Measurements from ENCODE around the gene EEF2K.
"Not testable (repeated sequence)": the region's sequence is repeated elsewhere in the genome, so short reads cannot be mapped to it uniquely, and the experiment has no call there.

EEF2K gene

GRCh38 chr16:22213801-22214200 lies 7.7 kb downstream of the EEF2K start:
- DNase-seq, result no peak

DNA sequence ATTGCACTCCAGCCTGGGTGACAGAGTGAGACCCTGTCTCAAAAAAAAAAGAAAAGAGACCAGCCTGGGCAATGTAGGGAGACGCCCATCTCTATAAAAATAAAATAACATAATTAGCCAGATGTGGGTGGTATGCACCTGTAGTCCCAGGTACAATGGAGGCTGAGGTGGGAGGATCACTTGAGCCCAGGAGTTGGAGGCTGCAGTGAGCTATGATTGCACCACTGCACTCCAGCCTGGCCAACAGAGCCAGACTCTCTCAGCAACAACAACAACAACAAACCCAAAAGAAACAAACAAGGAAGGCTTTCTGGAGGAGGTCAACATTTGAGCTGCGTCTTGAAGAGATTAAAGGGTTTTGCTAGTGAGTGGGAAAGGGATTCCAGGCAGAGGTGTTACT lies 8.3 kb downstream of the EEF2K start:
- DNase-seq, result no peak

DNA sequence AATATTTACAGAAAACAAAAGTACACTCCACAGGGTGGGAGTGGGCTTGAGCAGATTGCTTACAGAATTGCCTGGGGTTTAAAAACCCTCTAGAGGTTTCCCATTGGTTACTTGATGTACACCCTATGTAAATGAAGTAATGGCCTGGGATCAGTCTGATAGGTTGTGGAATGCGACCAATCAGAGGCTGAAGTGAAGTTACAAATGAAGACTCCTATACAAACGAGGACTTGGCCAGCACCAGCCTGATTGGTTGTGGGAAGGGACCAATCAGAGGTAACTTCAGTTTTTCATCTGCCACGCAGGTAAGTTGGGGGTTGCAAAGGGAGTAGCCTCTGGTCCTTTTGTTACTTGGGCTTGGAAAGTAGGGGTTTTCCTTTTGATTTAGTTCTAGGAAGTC lies 8.8 kb downstream of the EEF2K start:
- DNase-seq, result no peak

- no peak for DNase-seq
These were observed 10.2 kb downstream of the EEF2K start for GRCh38 chr16:22216191-22216831.

- DNase-seq, result not testable (repeated sequence)
These were observed 10.8 kb downstream of the EEF2K start for GRCh38 chr16:22216832-22217225.

DNA sequence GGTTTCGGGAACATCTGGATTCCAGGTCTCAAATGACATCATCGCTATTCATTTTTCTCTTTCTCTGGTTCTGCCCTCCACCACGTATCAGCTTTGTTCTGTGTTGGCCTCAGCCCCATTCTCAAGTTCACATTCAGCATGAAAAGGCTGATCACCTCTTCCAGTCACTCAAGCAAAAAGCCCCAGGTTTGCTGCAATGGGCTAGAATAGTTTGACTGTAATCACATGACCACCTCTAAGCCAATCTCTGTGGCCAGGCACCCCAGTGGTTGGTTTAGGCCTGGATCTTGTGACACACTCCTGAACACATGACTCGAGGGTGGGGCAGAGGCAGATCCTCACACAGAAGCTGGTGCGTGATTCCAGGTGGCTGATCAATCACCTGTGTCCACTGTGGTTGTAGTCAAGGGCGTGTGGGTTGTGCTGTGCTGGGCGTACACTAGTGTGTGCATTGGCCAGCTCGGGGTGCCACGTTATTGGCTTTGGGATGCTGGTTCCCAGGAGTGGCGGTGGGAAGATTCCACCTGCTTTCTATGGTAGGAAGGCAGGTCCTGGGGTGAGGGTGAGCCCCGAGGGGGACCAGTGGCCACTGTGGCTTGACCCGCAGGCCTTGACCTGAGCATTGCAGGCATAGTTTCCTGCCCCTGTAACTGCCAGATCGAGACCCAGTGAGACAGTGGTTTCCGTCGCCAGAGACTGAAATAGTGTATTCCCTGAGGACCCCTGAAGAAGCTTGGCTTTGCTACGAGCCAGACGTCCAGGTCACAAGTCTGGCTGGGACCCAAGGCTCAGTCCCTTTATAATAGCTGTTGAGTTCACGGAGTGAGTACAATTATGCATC lies 12.0 kb downstream of the EEF2K start:
- no peak for DNase-seq

DNA sequence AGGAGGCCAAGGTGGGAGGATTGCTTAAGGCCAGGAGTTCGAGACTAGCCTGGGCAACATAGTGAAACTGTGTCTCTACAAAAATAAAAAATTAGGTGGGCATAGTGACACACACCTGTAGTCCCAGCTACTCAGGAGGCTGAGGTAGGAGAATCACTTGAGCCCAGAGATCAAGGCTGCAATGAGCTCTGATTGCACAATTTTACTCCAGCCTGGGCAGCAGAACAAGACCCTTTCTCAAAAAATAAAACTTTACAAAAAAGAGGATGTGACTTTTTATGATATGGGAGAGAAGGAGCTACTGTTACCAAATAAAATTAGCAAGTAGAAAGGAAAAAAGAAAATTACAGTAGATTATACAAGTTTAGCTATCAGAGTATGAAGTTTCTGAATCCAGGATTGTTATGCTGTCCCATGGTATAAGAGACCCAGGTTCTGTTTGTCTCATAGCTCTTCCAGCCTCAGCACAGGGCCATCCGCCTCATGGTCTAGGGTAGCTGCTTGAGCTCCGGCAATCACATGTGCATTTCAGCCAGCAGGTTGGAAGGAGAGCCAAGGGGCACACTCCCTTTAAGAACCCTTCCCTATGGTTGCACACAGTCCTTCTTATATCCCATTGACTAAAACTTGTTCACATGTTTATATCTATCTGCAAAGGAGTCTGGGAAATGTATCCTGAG lies 13.5 kb downstream of the EEF2K start:
- no peak for DNase-seq

DNA sequence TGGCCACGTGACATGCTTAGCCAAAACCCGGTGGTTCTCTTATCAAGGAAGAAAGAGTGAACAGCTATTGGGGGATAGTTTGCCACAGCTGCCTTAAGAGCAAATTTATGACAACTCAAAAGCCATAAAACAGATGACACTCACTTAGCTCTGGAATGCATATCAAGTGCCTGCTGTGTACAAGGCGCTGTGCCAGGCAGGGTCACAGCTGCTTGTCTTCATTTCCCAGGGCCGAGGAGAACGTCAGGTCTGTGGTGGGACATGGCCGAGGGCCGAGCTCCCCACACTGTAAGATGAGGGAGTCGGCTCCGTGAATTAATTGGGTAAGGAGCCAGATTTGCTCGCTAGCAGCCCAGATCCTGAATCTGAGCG lies 14.0 kb downstream of the EEF2K start:
- no peak for DNase-seq

GRCh38 chr16:22220714-22221113 lies 14.6 kb downstream of the EEF2K start:
- no peak for DNase-seq

DNA sequence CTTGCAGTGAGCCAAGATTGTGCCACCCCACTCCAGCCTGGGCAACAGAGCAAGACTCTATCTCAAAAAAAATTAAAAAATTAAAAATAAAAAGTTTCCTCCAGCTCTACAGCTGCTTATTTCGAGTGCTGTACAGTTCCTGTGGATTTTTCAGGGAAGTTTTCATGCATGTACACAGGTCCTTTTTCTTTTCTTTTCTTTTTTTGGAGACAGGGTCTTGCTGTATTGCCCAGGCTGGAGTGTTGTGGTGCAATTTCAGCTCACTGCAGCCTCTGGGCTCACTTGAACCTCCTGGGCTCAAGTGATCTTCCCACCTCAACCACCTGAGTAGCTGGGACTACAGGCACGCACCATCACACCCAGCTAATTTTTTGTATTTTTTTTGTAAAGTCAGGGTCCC lies 15.9 kb downstream of the EEF2K start:
- no peak for DNase-seq

- no peak for DNase-seq
These were observed 16.9 kb downstream of the EEF2K start for GRCh38 chr16:22222998-22223397.

DNA sequence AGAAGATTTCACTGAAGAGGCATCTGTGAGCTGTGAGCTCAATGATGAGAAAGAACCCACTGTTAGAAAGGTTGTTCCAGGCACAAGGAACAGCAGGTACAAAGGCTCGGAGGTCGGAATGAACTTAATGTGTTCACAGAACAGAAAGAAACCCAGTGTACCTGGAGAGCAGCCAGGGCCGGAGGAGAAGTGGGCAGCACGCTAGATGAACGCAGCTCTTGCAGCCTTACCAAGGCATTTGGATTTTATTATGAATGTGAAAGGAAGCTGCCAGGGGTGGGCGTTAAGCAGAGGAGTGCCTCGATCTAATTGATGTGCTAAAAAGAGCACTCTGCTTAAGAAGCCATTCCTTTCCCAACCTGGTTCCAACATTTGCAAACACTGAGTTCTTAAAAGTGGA lies 19.0 kb downstream of the EEF2K start:
- DNase-seq, result no peak

- no peak for DNase-seq
These were observed 23.8 kb downstream of the EEF2K start for GRCh38 chr16:22229889-22230288.

- DNase-seq, result no peak
These were observed 26.4 kb downstream of the EEF2K start for GRCh38 chr16:22232277-22233036.

GRCh38 chr16:22233037-22233372 lies 26.9 kb downstream of the EEF2K start:
- no peak for DNase-seq

DNA sequence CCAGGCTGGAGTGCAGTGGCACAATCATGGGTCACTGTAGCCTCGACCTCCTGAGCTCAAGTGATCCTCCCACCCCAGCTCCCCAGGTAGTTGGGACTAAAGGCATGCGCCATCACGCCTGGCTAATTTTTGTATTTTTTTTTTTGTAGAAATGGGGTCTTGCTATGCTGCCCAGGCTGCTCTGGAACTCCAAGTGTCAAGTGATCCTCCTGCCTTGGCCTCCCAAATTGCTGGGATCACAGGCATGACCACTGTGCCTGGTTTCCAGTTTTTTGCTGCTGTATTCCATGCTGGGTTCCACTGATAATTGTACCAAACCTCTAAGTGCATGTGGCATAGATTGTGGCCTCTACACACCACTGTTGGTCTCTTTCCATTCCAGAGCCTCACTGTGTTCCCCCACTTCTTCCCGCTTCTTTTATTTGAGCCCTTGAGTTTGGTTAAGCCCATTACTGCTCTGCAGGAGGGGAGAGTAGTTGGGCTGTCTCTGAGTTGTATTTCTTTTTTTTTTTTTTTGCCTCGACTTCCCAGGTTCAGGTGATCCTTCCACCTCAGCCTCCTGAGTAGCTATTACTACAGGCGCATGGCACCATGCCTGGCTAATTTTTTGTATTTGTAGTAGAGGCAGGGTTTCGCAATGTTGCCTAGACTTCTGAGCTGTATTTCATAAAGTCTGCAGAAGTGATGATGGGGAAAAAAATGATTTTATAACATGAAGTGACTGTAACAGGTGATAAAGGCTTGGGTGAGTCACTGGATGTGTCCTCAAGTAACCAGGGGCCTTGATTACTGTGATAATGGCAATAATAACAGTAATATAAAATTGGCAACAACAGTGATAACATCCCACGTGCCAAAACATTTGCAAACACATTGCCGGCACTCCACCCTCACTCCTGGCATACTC lies 30.0 kb downstream of the EEF2K start:
- no peak for DNase-seq

GRCh38 chr16:22239131-22239805 lies 33.2 kb downstream of the EEF2K start:
- DNase-seq, result no peak

GRCh38 chr16:22240023-22240710 lies 34.1 kb downstream of the EEF2K start:
- no peak for DNase-seq

DNA sequence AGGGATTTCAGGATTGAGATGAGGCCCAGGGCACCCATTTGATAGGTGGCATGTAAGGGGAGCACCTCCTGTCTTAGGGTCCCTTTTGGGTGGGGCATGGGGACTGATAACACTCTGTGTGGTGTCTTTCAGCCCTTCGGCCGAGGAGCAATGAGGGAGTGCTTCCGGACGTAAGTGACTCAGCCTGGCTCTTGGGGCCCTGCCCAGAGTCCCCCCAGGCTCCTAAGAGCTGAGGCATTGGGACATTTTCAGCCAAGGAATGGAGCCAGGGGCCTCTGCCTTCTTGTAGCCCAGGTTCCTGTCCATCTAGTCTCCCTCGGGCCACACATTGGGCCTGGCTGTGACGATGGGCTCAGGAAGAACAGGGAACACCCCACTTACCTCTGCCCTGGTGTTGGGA lies 44.4 kb downstream of the EEF2K start:
- no peak for DNase-seq

DNA sequence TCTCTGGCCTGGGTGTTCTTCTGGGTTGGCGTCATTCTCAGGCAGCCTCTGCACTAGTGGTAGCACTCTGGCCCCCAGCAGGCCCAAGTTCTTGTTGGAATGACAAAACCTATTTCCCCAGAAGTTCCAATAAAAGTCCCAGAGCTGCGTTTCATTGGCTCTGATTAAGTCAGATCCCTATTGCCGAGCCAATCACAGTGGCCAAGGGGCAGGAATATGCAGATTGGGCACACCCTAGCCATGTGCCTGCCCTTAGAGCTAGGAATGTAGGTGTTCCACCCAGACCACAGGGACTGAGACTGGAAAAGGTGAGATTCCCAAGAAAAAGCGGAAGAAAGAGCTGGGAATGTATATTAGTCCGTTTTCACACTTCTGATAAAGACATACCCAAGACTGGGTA lies 46.2 kb downstream of the EEF2K start:
- no peak for DNase-seq

- DNase-seq, result no peak
These were observed 47.2 kb downstream of the EEF2K start for GRCh38 chr16:22253272-22253671.
